CD4-positive, alpha-beta memory T cell (primary cell): ENCODE results near the gene FGFBP2. TPM values are rescaled to one million over a fixed set of nuclear protein-coding genes. Genes with fewer than 3 reads are reported as not detected.

ENCODE experiments used
- CTCF ChIA-PET: fragments of 350-600 bp; sonication (Branson Sonifier 250); formaldehyde crosslinking; loops from one replicate; lab custom pipeline; 2021; ENCODE audit warnings: inconsistent platforms; ENCODE audit not compliant: partially characterized antibody; lab: Charles Lee
- POLR2A ChIA-PET: fragments of 350-600 bp; sonication (Branson Sonifier 250); formaldehyde crosslinking; loops from one replicate; lab custom pipeline; 2021; ENCODE audit not compliant: partially characterized antibody; lab: Charles Lee
- DNase-seq, 5 donors: peaks; one replicate each; pipeline versions ENCODE4 v3.0.0 to v3.0.0-alpha.2; 2020 to 2022; ENCODE audit warnings: mixed read lengths in 1 of 5
- H3K27ac ChIP-seq: one replicate; pipeline ENCODE4 v1.7.0; 2013; ENCODE audit warnings: low read depth, low read length
- H3K27me3 ChIP-seq: 2 replicates; pipeline ENCODE4 v1.7.0; 2013; ENCODE audit warnings: mild to moderate bottlenecking, low read length, moderate library complexity; ENCODE audit not compliant: insufficient read depth
- H3K36me3 ChIP-seq: 2 replicates; pipeline ENCODE4 v1.7.0; 2013; ENCODE audit warnings: mild to moderate bottlenecking, low read length, moderate library complexity; ENCODE audit not compliant: insufficient read depth
- H3K4me1 ChIP-seq: 2 replicates; pipeline ENCODE4 v1.7.0; 2013; ENCODE audit warnings: mild to moderate bottlenecking, low read length, moderate library complexity; ENCODE audit not compliant: insufficient read depth
- H3K4me3 ChIP-seq, 2 donors: one replicate each; pipeline ENCODE4 v1.7.0; 2013; ENCODE audit warnings: low read length in 2 of 2, mild to moderate bottlenecking in 1 of 2
- H3K9me3 ChIP-seq, 2 donors: one replicate each; pipeline ENCODE4 v1.7.0; 2013; ENCODE audit warnings: low read length in 2 of 2, control low read depth in 1 of 2; ENCODE audit not compliant: control insufficient read depth in 1 of 2
- H3K27ac Mint-ChIP-seq, 7 donors: one replicate each; pipeline ENCODE4 v1.8.0; 2020 to 2021; ENCODE audit warnings: mixed read lengths in 7 of 7, mild to moderate bottlenecking in 6 of 7, inconsistent platforms in 3 of 7, moderate library complexity in 3 of 7
- H3K27me3 Mint-ChIP-seq, 2 donors: one replicate each; pipeline ENCODE4 v1.8.0; 2020 to 2021; ENCODE audit warnings: mixed read lengths in 2 of 2
- H3K36me3 Mint-ChIP-seq, 2 donors: one replicate each; pipeline ENCODE4 v1.8.0; 2020 to 2021; ENCODE audit warnings: mixed read lengths in 2 of 2, inconsistent platforms in 1 of 2, mild to moderate bottlenecking in 1 of 2
- H3K4me1 Mint-ChIP-seq, 4 donors: one replicate each; pipeline ENCODE4 v1.8.0; 2020 to 2021; ENCODE audit warnings: mixed read lengths in 4 of 4, mild to moderate bottlenecking in 1 of 4
- H3K4me3 Mint-ChIP-seq, 8 donors: one replicate each; pipeline ENCODE4 v1.8.0; 2020 to 2021; ENCODE audit warnings: mixed read lengths in 8 of 8, mild to moderate bottlenecking in 7 of 8, moderate library complexity in 6 of 8, inconsistent platforms in 3 of 8
- H3K9me3 Mint-ChIP-seq, 8 donors: one replicate each; pipeline ENCODE4 v1.8.0; 2020 to 2021; ENCODE audit warnings: mixed read lengths in 8 of 8, mild to moderate bottlenecking in 5 of 8, inconsistent platforms in 3 of 8, moderate library complexity in 1 of 8
- intact Hi-C: fragments of 100-400 bp; cut with micrococcal nuclease; formaldehyde crosslinking; loops from one replicate; pipeline ENCODE4 v1.15.1; 2023
- polyA plus RNA-seq, 2 donors: library from polyadenylated mRNA; unstranded; fragments of 300-500 nt; fragmentation: Illumina TruSeq; gene quantifications; one replicate each; pipeline ENCODE4 v1.2.3, GENCODE V29; 2021
- total RNA-seq, 2 experiments: library from RNA; stranded (reverse); gene quantifications; one replicate each; pipeline ENCODE4 v1.2.3, GENCODE V29; 2021

FGFBP2 gene
- total and polyA plus RNA-seq, 4 experiments from 2014 or later: 0.22 to 0.38 TPM; not detected in 2

- Mint-ChIP-seq H3K27me3 (peaks cover 7 to 15% of the 10 kb centered on the region in 2 donors), H3K4me1 (peaks cover 0 to 6% (median 5%) of the 10 kb centered on the region in 4 donors), H3K36me3 (no peaks in the 10 kb centered on the region), H3K4me3 (no peak overlapping the region), H3K27ac (no peak overlapping the region), H3K9me3 (peaks cover 0 to 7% (median 2%) of the 10 kb centered on the region in 8 donors)
- Histone ChIP-seq H3K36me3 (no peaks in the 10 kb centered on the region), H3K27ac (no peak overlapping the region), H3K4me1 (no peaks in the 10 kb centered on the region), H3K9me3 (no peaks in the 10 kb centered on the region), H3K27me3 (no peaks in the 10 kb centered on the region), H3K4me3 (no peak overlapping the region)
- intact Hi-C loops: no loop called here
- DNase-seq: no peak
- ChIA-PET POLR2A (no interaction called here), CTCF (no interaction called here)
Measured at GRCh38 chr4:15965325-15965724, 2.4 kb upstream of the FGFBP2 start.

GRCh38 chr4:15964159-15964558 lies 1.2 kb upstream of the FGFBP2 start:
- ChIA-PET CTCF (interaction anchor here (1.4 kb wide), 2 partner anchors 9 to 11 kb away, joined by 5 to 6 read pairs; no protein-coding TSS in a partner anchor), POLR2A (no interaction called here)
- Mint-ChIP-seq H3K9me3 (peaks cover 0 to 7% (median 2%) of the 10 kb centered on the region in 8 donors), H3K4me1 (peaks cover 0 to 6% (median 5%) of the 10 kb centered on the region in 4 donors), H3K4me3 (no peak overlapping the region), H3K27ac (no peak overlapping the region), H3K27me3 (peaks cover 11 to 15% of the 10 kb centered on the region in 2 donors), H3K36me3 (no peaks in the 10 kb centered on the region)
- Histone ChIP-seq H3K27ac (no peak overlapping the region), H3K4me1 (no peaks in the 10 kb centered on the region), H3K4me3 (no peak overlapping the region), H3K9me3 (no peaks in the 10 kb centered on the region), H3K27me3 (no peaks in the 10 kb centered on the region), H3K36me3 (no peaks in the 10 kb centered on the region)
- intact Hi-C loops: no loop called here
- no peak for DNase-seq

- H3K9me3 Mint-ChIP-seq: peaks cover 0 to 7% (median 2%) of the 10 kb centered on the region in 8 donors
- POLR2A ChIA-PET: no interaction called here
- H3K27ac ChIP-seq: no peak overlapping the region
- no peaks in the 10 kb centered on the region for H3K27me3 ChIP-seq
- peak in 1 of 5 donors; percentile 7 for DNase-seq
- CTCF ChIA-PET: interaction anchor here (1.4 kb wide), 2 partner anchors 10 kb away, joined by 5 to 6 read pairs; no protein-coding TSS in a partner anchor
- intact Hi-C loops: no loop called here
- peak overlapping the region in 2 of 8 donors; percentile 5 to 10 for H3K4me3 Mint-ChIP-seq
- H3K9me3 ChIP-seq: no peaks in the 10 kb centered on the region
- H3K36me3 ChIP-seq: no peaks in the 10 kb centered on the region
- H3K4me3 ChIP-seq: no peak overlapping the region
- peaks cover 7 to 13% of the 10 kb centered on the region in 2 donors for H3K27me3 Mint-ChIP-seq
- H3K4me1 ChIP-seq: no peaks in the 10 kb centered on the region
- no peaks in the 10 kb centered on the region for H3K36me3 Mint-ChIP-seq
- H3K27ac Mint-ChIP-seq: peak overlapping the region in 1 of 7 donors; percentile 56
- peaks cover 0 to 6% (median 5%) of the 10 kb centered on the region in 4 donors for H3K4me1 Mint-ChIP-seq
Measured at GRCh38 chr4:15963576-15963975, 601 bp upstream of the FGFBP2 start.

- Histone ChIP-seq H3K27me3 (no peaks in the 10 kb centered on the region), H3K9me3 (no peaks in the 10 kb centered on the region), H3K27ac (no peak overlapping the region), H3K4me1 (no peaks in the 10 kb centered on the region), H3K36me3 (no peaks in the 10 kb centered on the region), H3K4me3 (no peak overlapping the region)
- ChIA-PET POLR2A (no interaction called here), CTCF (interaction anchor here (1.1 to 1.3 kb wide), 2 partner anchors 10 to 157 kb away, joined by 3 read pairs; no protein-coding TSS in a partner anchor)
- intact Hi-C loops: no loop called here
- Mint-ChIP-seq H3K36me3 (no peaks in the 10 kb centered on the region), H3K4me3 (peak overlapping the region in 2 of 8 donors; percentile 39 to 70), H3K27ac (peak overlapping the region in 2 of 7 donors; percentile 3 to 48), H3K27me3 (peaks cover 7 to 11% of the 10 kb centered on the region in 2 donors), H3K9me3 (peaks cover 0 to 7% (median 2%) of the 10 kb centered on the region in 8 donors), H3K4me1 (peaks cover 0 to 6% (median 5%) of the 10 kb centered on the region in 4 donors)
- no peak for DNase-seq
Measured at GRCh38 chr4:15961781-15962510, 1.0 kb downstream of the FGFBP2 start.

- Mint-ChIP-seq H3K9me3 (no peaks in the 10 kb centered on the region), H3K27ac (no peak overlapping the region), H3K4me3 (no peak overlapping the region), H3K27me3 (peaks cover 6 to 8% of the 10 kb centered on the region in 2 donors), H3K4me1 (peaks cover 0 to 10% (median 7%) of the 10 kb centered on the region in 4 donors), H3K36me3 (no peaks in the 10 kb centered on the region)
- Histone ChIP-seq H3K4me1 (no peaks in the 10 kb centered on the region), H3K27ac (no peak overlapping the region), H3K36me3 (no peaks in the 10 kb centered on the region), H3K9me3 (no peaks in the 10 kb centered on the region), H3K4me3 (no peak overlapping the region), H3K27me3 (no peaks in the 10 kb centered on the region)
- intact Hi-C loops: no loop called here
- ChIA-PET CTCF (interaction anchor here (0.8 to 1.1 kb wide), 3 partner anchors 15 to 1708 kb away, joined by 3 read pairs; no protein-coding TSS in a partner anchor), POLR2A (no interaction called here)
- no peak for DNase-seq
Measured at GRCh38 chr4:15958562-15958961, 4.4 kb downstream of the FGFBP2 start.

GRCh38 chr4:15956179-15956850 lies 6.7 kb downstream of the FGFBP2 start:
- ChIA-PET POLR2A (no interaction called here), CTCF (interaction anchor here (0.5 to 3.0 kb wide), 16 partner anchors 14 to 724 kb away, joined by 3 to 30 read pairs (median 3); partner anchors contain the start of gene FGFBP1)
- H3K4me3 ChIP-seq: no peak overlapping the region
- peaks cover 0 to 5% (median 3%) of the 10 kb centered on the region in 4 donors for H3K4me1 Mint-ChIP-seq
- peak; percentile 57 to 75 (median 65) for DNase-seq
- no peak overlapping the region for H3K27ac ChIP-seq
- intact Hi-C loops: loop anchor here (1.0 to 2.0 kb wide), 3 partner anchors 74 to 478 kb away; no protein-coding TSS in a partner anchor
- no peak overlapping the region for H3K4me3 Mint-ChIP-seq
- no peak overlapping the region for H3K27ac Mint-ChIP-seq
- H3K27me3 Mint-ChIP-seq: peaks cover 6 to 8% of the 10 kb centered on the region in 2 donors
- H3K9me3 Mint-ChIP-seq: no peaks in the 10 kb centered on the region
- H3K36me3 Mint-ChIP-seq: no peaks in the 10 kb centered on the region
- no peaks in the 10 kb centered on the region for H3K27me3 ChIP-seq
- no peaks in the 10 kb centered on the region for H3K9me3 ChIP-seq
- H3K36me3 ChIP-seq: no peaks in the 10 kb centered on the region
- no peaks in the 10 kb centered on the region for H3K4me1 ChIP-seq

GRCh38 chr4:15955670-15956069 lies 7.3 kb downstream of the FGFBP2 start:
- ChIA-PET POLR2A (no interaction called here), CTCF (interaction anchor here (0.5 to 3.0 kb wide), 15 partner anchors 13 to 723 kb away, joined by 3 to 30 read pairs (median 3); partner anchors contain the start of gene FGFBP1)
- H3K36me3 Mint-ChIP-seq: no peaks in the 10 kb centered on the region
- no peaks in the 10 kb centered on the region for H3K9me3 ChIP-seq
- peaks cover 0 to 4% (median 3%) of the 10 kb centered on the region in 4 donors for H3K4me1 Mint-ChIP-seq
- H3K27ac Mint-ChIP-seq: no peak overlapping the region
- H3K4me3 Mint-ChIP-seq: no peak overlapping the region
- no peaks in the 10 kb centered on the region for H3K9me3 Mint-ChIP-seq
- DNase-seq: no peak
- H3K27ac ChIP-seq: no peak overlapping the region
- no peaks in the 10 kb centered on the region for H3K36me3 ChIP-seq
- peaks cover 6 to 8% of the 10 kb centered on the region in 2 donors for H3K27me3 Mint-ChIP-seq
- no peaks in the 10 kb centered on the region for H3K27me3 ChIP-seq
- intact Hi-C loops: loop anchor here (1.0 to 2.0 kb wide), 3 partner anchors 73 to 477 kb away; no protein-coding TSS in a partner anchor
- H3K4me1 ChIP-seq: no peaks in the 10 kb centered on the region
- no peak overlapping the region for H3K4me3 ChIP-seq
